Upper lobe of right lung (tissue), 1 donor: ENCODE results near the gene FAHD1. TPM values are rescaled to one million over a fixed set of nuclear protein-coding genes. Genes with fewer than 3 reads are reported as not detected.

Source experiments
- ATAC-seq: fragments of 200-7000 bp; cut with Tn5 transposase; one replicate; pipeline ENCODE4 v1.9.1; 2020; ENCODE audit warnings: mild to moderate bottlenecking, moderate library complexity
- DNase-seq: peaks from one replicate; pipeline ENCODE4 v3.0.0-alpha.2; 2020
- H3K27ac ChIP-seq: fragments of 200-600 bp; one replicate; pipeline ENCODE4 v1.8.0; 2022
- H3K27me3 ChIP-seq: fragments of 200-600 bp; one replicate; pipeline ENCODE4 v1.8.0; 2022; ENCODE audit warnings: mild to moderate bottlenecking
- H3K36me3 ChIP-seq: fragments of 200-600 bp; one replicate; pipeline ENCODE4 v1.8.0; 2022
- H3K4me1 ChIP-seq: fragments of 200-600 bp; one replicate; pipeline ENCODE4 v1.8.0; 2022
- H3K4me3 ChIP-seq: fragments of 200-600 bp; one replicate; pipeline ENCODE4 v1.8.0; 2022; ENCODE audit warnings: mild to moderate bottlenecking
- H3K9me3 ChIP-seq: fragments of 200-600 bp; one replicate; pipeline ENCODE4 v1.8.0; 2022
- intact Hi-C: fragments of 100-400 bp; cut with DNase I; formaldehyde crosslinking; loops from one replicate; pipeline ENCODE4 v1.11.0; 2022
- total RNA-seq: library from RNA; stranded (reverse); fragmentation: NEBNext Ultra II Directional; extraction: Animal tissue kit (Norgen Biotek cat#: 25700); gene quantifications from one replicate; pipeline ENCODE4 v1.2.1, GENCODE V29; 2021
- TF ChIP-seq, protein P1 (sequence below): fragments of 200-600 bp; IDR thresholded peaks from one replicate; pipeline ENCODE4 v1.8.0; 2022; ENCODE audit warnings: antibody characterized with exemption
- donor health status: DM: no; HTN: yes; CAD: no; lungs with severe emphysema.

FAHD1 gene
- total RNA-seq, 1 donor from 2014 or later: 17.2 TPM

DNA sequence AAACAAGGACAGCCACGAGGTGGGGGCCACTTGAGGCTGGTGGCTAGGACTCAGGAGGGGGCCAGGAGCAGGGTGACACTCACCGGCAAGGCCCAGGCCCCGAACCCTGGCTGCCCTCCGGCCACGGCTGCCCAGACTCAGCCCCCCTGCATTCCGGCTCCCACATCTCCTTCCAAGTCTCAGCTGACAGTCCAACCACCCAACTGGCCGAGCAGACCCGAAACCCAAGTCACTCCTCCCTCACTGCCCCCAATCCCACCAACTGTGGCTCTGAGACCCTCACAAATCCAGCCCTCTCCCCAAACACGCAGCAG lies 9.8 kb upstream of the FAHD1 start:
- peak; percentile 60 for DNase-seq
- Histone ChIP-seq H3K27me3 (no peaks in the 10 kb centered on the region), H3K36me3 (peaks cover 66% of the 10 kb centered on the region), H3K4me3 (no peak overlapping the region), H3K4me1 (peaks cover 11% of the 10 kb centered on the region), H3K27ac (no peak overlapping the region), H3K9me3 (no peaks in the 10 kb centered on the region)
- no peak for ATAC-seq
- intact Hi-C loops: no loop called here
- TF ChIP-seq, protein P1, sequence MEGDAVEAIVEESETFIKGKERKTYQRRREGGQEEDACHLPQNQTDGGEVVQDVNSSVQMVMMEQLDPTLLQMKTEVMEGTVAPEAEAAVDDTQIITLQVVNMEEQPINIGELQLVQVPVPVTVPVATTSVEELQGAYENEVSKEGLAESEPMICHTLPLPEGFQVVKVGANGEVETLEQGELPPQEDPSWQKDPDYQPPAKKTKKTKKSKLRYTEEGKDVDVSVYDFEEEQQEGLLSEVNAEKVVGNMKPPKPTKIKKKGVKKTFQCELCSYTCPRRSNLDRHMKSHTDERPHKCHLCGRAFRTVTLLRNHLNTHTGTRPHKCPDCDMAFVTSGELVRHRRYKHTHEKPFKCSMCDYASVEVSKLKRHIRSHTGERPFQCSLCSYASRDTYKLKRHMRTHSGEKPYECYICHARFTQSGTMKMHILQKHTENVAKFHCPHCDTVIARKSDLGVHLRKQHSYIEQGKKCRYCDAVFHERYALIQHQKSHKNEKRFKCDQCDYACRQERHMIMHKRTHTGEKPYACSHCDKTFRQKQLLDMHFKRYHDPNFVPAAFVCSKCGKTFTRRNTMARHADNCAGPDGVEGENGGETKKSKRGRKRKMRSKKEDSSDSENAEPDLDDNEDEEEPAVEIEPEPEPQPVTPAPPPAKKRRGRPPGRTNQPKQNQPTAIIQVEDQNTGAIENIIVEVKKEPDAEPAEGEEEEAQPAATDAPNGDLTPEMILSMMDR: no peak

DNA sequence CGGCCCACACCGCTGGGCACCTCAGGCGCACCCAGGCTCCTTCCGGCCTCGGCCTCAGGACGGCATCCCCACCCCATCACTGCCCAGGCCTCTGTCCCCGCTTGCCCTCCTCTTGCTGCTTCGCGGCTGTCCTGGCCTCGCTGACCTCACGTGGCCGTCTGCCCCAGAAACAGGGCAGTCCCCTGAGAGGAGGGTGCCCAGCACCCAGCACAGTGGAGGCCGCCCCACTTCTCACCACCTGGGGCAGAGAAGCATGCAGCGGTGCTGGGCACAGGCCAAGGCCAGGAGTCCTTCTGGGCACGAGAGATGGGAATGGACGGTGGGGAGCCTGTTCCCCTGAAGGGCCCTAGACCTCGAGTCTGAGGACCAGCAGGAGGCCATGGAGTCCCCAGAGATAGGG lies 9.3 kb upstream of the FAHD1 start:
- ATAC-seq (no peak), DNase-seq (no peak)
- peaks cover 71% of the 10 kb centered on the region for H3K36me3 ChIP-seq
- H3K4me3 ChIP-seq: no peak overlapping the region
- no peaks in the 10 kb centered on the region for H3K27me3 ChIP-seq
- TF ChIP-seq, protein P1: no peak
- no peaks in the 10 kb centered on the region for H3K9me3 ChIP-seq
- intact Hi-C loops: no loop called here
- no peak overlapping the region for H3K27ac ChIP-seq
- H3K4me1 ChIP-seq: peaks cover 6% of the 10 kb centered on the region

DNA sequence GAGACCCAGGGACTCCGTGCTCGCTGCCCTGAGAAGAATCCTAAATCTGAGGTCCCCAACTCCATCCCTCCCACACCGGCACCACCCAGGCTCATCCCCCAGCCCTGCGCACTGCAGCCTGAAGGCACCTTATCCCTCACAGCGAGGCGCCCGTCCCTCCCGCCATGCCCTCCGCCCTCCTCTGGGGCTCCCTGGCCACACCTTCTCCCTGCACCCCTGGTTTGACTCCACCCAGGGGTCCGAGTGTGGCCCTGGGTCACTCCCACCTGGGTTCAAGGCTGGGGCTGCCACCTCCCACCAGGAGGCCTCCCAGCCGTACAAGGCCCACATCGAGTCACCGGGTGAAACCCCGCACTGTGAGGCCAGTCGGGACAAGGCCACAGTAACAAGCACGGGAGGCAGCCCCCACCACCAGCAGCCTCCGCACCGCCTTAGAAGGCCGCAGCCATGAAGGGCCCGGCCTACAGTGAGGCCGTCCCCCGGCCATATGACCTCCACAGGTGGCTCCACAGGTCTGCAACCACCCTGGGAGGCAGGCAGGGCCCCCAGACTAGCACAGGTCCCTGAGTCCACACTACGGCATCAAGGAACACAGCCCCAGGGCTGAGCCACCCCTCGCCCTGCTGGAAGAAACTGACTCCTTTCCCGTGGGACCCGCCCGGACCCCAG lies 8.7 kb upstream of the FAHD1 start:
- intact Hi-C loops: no loop called here
- DNase-seq: no peak

DNA sequence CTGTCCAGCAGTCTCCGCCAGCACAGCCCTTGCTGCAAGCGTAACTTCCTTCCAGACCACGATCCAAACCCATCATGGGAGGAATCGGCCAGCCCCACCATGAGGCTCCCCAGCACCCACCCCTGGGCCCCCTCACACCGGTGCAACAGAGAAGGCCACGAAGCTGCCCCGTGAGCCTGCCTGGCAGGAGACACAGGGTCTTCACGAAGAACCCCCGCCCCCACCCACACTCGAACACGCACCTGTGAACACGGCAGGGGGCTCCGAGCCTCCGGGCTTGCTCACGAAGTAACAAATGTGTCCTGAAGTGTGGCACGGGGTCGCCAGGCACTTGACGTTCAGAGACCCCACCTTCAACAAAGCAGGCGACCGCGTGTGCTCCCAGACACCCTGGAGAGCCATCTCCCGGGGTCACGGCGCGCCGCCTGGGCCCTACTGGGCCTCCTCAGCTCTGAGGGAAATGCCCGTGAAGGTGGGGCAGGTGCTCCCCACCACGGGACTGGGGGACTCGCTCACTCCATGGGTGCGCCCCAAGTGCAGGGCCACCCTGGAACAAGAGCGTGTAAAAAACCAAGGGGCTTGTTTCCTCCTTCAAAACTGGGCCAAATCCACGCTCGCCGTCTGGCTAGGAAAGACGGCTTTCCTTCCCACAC lies 8.0 kb upstream of the FAHD1 start:
- Histone ChIP-seq H3K4me1 (no peaks in the 10 kb centered on the region), H3K9me3 (no peaks in the 10 kb centered on the region), H3K36me3 (peaks cover 71% of the 10 kb centered on the region), H3K4me3 (no peak overlapping the region), H3K27me3 (no peaks in the 10 kb centered on the region), H3K27ac (no peak overlapping the region)
- TF ChIP-seq, protein P1: no peak
- intact Hi-C loops: no loop called here
- peak; percentile 54 for DNase-seq
- ATAC-seq: no peak

More for the DNA sequence above, 8.7 kb upstream of the FAHD1 start:
- no peak for ATAC-seq
- H3K4me3 ChIP-seq: no peak overlapping the region
- no peaks in the 10 kb centered on the region for H3K9me3 ChIP-seq
- no peak overlapping the region for H3K27ac ChIP-seq
- peaks cover under 1% of the 10 kb centered on the region for H3K4me1 ChIP-seq
- no peaks in the 10 kb centered on the region for H3K27me3 ChIP-seq
- TF ChIP-seq, protein P1: no peak
- H3K36me3 ChIP-seq: peaks cover 73% of the 10 kb centered on the region

DNA sequence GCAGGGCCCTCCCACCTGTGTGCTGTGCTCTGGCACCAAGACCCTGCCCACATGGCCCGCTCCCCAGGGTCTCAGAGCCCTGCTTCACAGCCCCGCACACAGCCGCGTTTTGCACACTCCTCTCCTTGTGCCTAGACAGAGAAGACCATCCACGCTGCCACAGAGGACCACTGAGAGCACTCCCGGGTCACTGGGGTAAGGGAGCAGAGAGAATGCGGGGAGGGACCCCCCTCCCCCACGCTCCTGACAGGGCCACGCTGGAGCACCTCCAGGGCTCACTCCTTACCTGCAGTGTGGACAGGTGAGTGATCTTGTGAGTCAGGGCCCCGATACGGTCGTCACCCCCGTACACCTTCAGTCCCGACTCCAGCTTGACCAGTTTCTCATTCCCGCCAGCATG lies 7.4 kb upstream of the FAHD1 start:
- TF ChIP-seq, protein P1: no peak
- intact Hi-C loops: no loop called here
- no peak overlapping the region for H3K4me3 ChIP-seq
- no peak overlapping the region for H3K27ac ChIP-seq
- no peak for ATAC-seq
- no peak for DNase-seq
- peaks cover 69% of the 10 kb centered on the region for H3K36me3 ChIP-seq
- H3K27me3 ChIP-seq: no peaks in the 10 kb centered on the region
- no peaks in the 10 kb centered on the region for H3K9me3 ChIP-seq
- H3K4me1 ChIP-seq: peaks cover 2% of the 10 kb centered on the region
